NCI-H526 treated with DMSO at 0.1 percent for 48 hours (cell line): ENCODE data around the gene TDRD12.
"Not testable (repeated sequence)": the region's sequence is repeated elsewhere in the genome, so short reads cannot be mapped to it uniquely, and the experiment has no call there.

Experiments used
- DNase-seq: peaks from one replicate; lab custom pipeline; 2025; lab: John Stamatoyannopoulos, UW

The TDRD12 gene

GRCh38 chr19:32692727-32693061, 26.9 kb upstream of the TDRD12 start:
- peak; percentile 27 for DNase-seq

- DNase-seq: not testable (repeated sequence)
These were observed 26.1 kb upstream of the TDRD12 start for GRCh38 chr19:32693151-32694108.

- DNase-seq: peak; percentile 15
These were observed 25.3 kb upstream of the TDRD12 start for GRCh38 chr19:32694316-32694715.

GRCh38 chr19:32694851-32695250, 24.7 kb upstream of the TDRD12 start:
- DNase-seq: not testable (repeated sequence)

GRCh38 chr19:32695506-32695905, 24.1 kb upstream of the TDRD12 start:
- DNase-seq: not testable (repeated sequence)

- DNase-seq: not testable (repeated sequence)
These were observed 22.8 kb upstream of the TDRD12 start for GRCh38 chr19:32696771-32697170.

- not testable (repeated sequence) for DNase-seq
These were observed 19.4 kb upstream of the TDRD12 start for GRCh38 chr19:32700129-32700528.

GRCh38 chr19:32702010-32702409, 17.6 kb upstream of the TDRD12 start:
- DNase-seq: peak; percentile 20

GRCh38 chr19:32704006-32704405, 15.6 kb upstream of the TDRD12 start:
- not testable (repeated sequence) for DNase-seq

- DNase-seq: no peak
These were observed 11.1 kb upstream of the TDRD12 start for GRCh38 chr19:32708457-32708856.

- no peak for DNase-seq
These were observed 10.5 kb upstream of the TDRD12 start for GRCh38 chr19:32709032-32709431.

- DNase-seq: no peak
These were observed 7.8 kb upstream of the TDRD12 start for GRCh38 chr19:32711747-32712146.

GRCh38 chr19:32716203-32716602, 3.4 kb upstream of the TDRD12 start:
- DNase-seq: not testable (repeated sequence)

GRCh38 chr19:32717496-32717895, 2.1 kb upstream of the TDRD12 start:
- no peak for DNase-seq

- no peak for DNase-seq
These were observed 1.3 kb upstream of the TDRD12 start for GRCh38 chr19:32718286-32718685.

GRCh38 chr19:32720216-32720935, 809 bp downstream of the TDRD12 start:
- DNase-seq: no peak

GRCh38 chr19:32720936-32721250, 1.3 kb downstream of the TDRD12 start:
- no peak for DNase-seq

GRCh38 chr19:32735936-32736335, 16.4 kb downstream of the TDRD12 start:
- DNase-seq: no peak

GRCh38 chr19:32743021-32743420, 23.5 kb downstream of the TDRD12 start:
- no peak for DNase-seq

- no peak for DNase-seq
These were observed 23.9 kb downstream of the TDRD12 start for GRCh38 chr19:32743447-32743846.

- DNase-seq: no peak
These were observed 25.2 kb downstream of the TDRD12 start for GRCh38 chr19:32744555-32745325.

- not testable (repeated sequence) for DNase-seq
These were observed 26.2 kb downstream of the TDRD12 start for GRCh38 chr19:32745594-32746251.
